Muscle layer of colon (tissue), 2 donors: ENCODE measurements around the gene INMT.

Experiments used
- H3K27ac ChIP-seq: one replicate; pipeline ENCODE4 v1.7.0; 2013; ENCODE audit warnings: low read depth, mild to moderate bottlenecking, low read length, moderate library complexity
- H3K27me3 ChIP-seq, 2 donors: one replicate each; pipeline ENCODE4 v1.7.0; 2013; ENCODE audit warnings: low read length in 2 of 2, mild to moderate bottlenecking in 2 of 2; ENCODE audit not compliant: insufficient read depth in 2 of 2, control insufficient read depth in 1 of 2
- H3K36me3 ChIP-seq: one replicate; pipeline ENCODE4 v1.7.0; 2013; ENCODE audit warnings: mild to moderate bottlenecking, low read length; ENCODE audit not compliant: insufficient read depth
- H3K4me1 ChIP-seq: one replicate; pipeline ENCODE4 v1.7.0; 2013; ENCODE audit warnings: mild to moderate bottlenecking, low read length; ENCODE audit not compliant: insufficient read depth
- H3K4me3 ChIP-seq, 2 donors: one replicate each; pipeline ENCODE4 v1.7.0; 2013; ENCODE audit warnings: low read length in 2 of 2, low read depth in 1 of 2, mild to moderate bottlenecking in 1 of 2, moderate library complexity in 1 of 2
- H3K9ac ChIP-seq: one replicate; pipeline ENCODE4 v1.7.0; 2013; ENCODE audit warnings: low read length
- H3K9me3 ChIP-seq: one replicate; pipeline ENCODE4 v1.7.0; 2013; ENCODE audit warnings: mild to moderate bottlenecking, low read length
- donor health status: abdominal sarcoma.
- donor health status: Adenocarcinoma of cecum.

INMT gene

DNA sequence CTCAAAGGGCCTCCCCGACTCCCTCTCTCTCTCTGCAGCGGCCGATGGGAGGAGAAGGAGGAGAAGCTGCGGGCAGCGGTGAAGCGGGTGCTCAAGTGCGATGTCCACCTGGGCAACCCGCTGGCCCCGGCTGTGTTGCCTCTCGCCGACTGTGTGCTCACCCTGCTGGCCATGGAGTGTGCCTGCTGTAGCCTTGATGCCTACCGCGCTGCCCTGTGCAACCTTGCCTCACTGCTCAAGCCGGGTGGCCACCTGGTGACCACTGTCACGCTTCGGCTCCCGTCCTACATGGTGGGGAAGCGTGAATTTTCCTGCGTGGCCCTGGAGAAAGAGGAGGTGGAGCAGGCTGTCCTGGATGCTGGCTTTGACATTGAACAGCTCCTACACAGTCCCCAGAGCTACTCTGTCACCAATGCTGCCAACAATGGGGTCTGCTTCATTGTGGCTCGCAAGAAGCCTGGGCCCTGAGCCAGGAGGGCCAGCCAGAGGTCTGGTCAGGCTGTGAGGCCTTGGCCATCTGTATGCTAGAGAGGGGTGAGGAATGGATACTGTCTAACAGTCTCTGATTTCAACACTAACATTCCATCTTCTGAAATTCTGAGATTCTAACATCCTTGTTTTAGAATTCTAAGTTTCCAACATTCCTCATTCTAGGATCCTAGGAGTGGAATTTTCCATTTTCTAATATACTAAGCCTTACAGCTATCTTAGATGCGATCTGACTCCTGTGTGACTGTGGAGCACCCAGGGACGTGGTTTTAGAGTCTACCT lies 3.6 kb downstream of the INMT start:
- no peak overlapping the region for H3K9ac ChIP-seq
- no peaks in the 10 kb centered on the region for H3K27me3 ChIP-seq
- no peak overlapping the region for H3K27ac ChIP-seq
- peaks cover 43% of the 10 kb centered on the region for H3K4me1 ChIP-seq
- no peaks in the 10 kb centered on the region for H3K9me3 ChIP-seq
- H3K36me3 ChIP-seq: no peaks in the 10 kb centered on the region
- H3K4me3 ChIP-seq: no peak overlapping the region

DNA sequence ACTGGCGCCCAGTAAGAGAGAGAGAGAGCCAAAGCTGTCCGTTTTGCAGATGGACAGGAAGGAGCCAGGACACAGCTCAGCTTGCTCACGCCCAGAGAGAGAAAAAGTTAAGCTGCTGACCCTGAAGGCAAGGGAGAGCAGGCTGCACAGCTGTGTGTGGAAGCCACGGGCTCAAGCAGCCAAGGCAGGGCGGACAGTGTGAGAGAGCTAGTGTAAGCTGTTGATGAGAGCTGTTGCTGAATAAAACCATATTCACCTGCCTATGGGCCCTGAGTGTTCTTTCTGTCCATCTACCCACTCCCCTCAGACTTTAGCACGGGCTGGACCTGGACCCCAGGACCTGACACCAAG lies 5.4 kb downstream of the INMT start:
- no peaks in the 10 kb centered on the region for H3K36me3 ChIP-seq
- H3K4me1 ChIP-seq: peaks cover 41% of the 10 kb centered on the region
- no peak overlapping the region for H3K4me3 ChIP-seq
- H3K9ac ChIP-seq: no peak overlapping the region
- H3K9me3 ChIP-seq: no peaks in the 10 kb centered on the region
- no peak overlapping the region for H3K27ac ChIP-seq
- no peaks in the 10 kb centered on the region for H3K27me3 ChIP-seq

DNA sequence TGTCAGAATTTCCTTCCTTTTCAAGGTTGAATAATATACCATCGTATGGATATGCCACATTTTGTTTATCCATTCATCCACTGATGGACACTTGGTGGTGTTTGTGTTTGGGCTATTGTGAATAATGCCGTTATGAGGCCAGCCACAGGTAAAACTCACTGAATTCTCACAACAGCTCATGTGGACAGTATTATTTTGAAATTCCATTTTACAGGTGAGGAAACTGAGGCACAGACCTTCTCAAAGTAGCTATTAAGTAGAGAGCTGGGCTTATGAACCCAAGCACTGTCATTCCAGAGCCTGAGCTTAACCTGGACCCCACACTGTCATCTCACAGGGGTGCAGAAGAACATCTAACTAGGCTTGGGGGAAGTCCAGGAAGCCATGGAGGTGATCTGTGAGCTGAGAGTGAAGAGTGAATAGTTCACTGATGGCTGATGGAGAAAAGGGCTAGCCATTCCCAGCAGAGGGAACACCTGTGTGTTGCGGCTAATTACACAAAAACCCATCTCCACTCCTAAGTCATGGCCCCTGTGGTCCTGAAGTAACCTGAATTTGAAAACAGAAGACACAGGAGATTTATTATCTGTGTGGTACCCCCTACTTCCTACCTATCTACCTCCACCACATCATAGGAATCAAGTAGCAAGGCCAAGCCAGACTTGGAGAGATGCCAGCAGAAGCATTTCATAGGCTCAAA lies 8.7 kb downstream of the INMT start:
- Histone ChIP-seq H3K27me3 (no peaks in the 10 kb centered on the region), H3K4me3 (no peak overlapping the region), H3K4me1 (peaks cover 49% of the 10 kb centered on the region), H3K36me3 (no peaks in the 10 kb centered on the region), H3K9me3 (no peaks in the 10 kb centered on the region), H3K9ac (no peak overlapping the region), H3K27ac (no peak overlapping the region)

DNA sequence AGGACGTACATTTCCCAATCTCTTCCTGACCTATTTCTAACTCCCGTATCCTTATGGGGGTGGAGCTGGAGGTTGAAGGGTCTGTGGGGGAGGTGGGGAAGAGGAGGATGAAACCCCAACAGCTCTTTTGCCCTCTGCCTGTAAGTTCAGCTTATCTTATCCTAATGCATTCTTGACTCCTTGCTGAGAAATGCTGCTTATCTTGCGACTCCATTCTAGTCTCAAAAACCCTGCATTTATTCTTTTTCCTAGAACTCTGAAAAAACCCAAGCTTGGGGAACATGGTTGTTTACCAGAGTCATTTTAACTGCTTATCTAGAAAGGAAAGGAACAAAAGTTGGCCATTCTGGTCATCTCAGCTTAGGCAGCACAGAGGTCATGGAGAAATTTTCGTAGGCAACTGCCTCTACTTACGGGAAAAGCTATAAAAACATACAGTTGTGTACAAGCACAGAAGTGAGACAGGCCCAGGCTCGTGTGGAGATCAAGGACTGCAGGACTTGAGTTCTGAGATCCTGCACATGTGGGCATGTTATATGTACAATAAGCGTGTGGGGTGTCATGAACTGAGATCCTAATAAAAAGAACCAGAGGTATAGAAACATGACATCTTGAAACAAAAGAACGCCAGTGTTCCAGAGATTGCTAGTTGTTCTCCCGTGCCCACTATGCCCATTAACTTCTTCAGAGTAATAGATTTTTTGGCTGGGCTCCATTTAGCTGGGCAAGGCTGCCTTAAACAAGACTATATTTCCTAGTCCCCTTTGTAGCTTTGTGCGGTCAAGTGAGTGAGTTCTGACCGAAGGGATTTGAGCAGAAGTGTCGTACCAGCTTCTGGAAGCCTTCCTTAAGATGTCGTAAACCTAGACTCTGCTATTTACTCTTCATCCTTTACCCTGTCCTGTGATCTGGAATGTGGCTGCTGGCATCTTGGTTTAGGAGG lies 9.6 kb downstream of the INMT start:
- H3K4me3 ChIP-seq: no peak overlapping the region
- H3K9ac ChIP-seq: no peak overlapping the region
- H3K36me3 ChIP-seq: no peaks in the 10 kb centered on the region
- no peak overlapping the region for H3K27ac ChIP-seq
- H3K27me3 ChIP-seq: no peaks in the 10 kb centered on the region
- peaks cover 51% of the 10 kb centered on the region for H3K4me1 ChIP-seq
- H3K9me3 ChIP-seq: no peaks in the 10 kb centered on the region

DNA sequence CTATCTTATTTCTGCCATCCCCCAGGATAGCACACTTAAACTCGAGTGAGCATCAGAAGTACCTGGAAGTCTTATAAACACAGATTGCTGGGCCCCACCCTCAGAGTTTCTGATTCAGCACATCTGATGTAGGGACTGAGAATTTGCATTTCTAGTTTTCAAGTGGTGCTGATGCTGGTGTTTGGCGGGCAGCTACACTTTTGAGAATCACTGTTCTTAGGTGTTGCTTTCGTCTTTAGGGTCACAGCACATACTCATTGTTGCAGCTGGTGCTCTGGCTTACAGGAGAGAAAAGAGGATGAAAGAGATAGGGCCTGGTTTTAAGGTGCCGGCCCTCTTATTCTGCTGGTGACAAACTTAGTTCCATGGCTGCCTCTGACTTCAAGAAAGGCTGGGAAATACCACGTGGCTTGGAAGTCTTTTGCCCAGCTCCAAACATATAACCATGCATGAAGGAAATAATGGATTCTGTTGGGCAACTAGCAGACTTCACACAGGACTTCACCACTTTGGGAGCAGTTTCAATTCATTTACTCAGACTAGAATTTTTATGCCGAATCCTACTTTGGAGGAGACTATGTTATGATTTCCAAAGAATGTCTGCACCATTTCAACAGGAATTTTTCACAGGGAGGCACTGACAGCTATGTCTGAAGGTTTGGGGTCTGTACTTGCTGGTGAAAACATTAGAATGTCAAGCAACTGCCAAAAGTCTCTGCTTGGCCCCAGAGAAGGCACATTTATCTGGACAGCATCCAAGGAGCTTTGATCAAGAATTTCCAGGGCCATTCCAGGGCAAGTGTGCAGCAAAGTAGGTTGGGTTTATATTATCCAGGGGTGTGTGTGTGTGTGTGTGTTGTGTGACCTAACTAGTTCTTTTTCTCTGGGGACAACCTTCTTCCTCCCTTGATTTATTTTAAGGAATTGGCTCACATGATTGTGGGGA lies 12.4 kb downstream of the INMT start:
- Histone ChIP-seq H3K4me3 (no peak overlapping the region), H3K9ac (no peak overlapping the region), H3K27me3 (no peaks in the 10 kb centered on the region), H3K9me3 (no peaks in the 10 kb centered on the region), H3K36me3 (no peaks in the 10 kb centered on the region), H3K4me1 (peaks cover 40% of the 10 kb centered on the region), H3K27ac (peak overlapping the region; percentile 10)

DNA sequence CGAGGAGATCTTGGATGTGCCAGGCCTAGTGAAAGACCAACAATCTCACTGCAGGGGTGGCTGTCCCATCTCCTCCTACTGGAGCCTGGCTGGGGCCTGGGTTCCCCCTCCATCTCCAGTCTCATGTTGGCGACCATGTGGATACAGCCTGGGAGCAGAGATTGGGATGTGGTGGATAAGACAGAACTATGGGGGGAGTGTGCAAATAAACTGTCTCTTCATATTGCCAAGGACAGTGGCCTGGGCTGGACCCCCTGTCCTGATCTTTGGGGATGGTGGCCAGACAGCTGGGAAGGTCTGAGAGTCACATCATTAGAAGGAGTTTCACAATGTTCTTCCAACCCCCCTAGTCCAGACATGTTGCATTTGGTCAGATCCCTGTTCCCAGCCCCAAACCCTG lies 13.5 kb downstream of the INMT start:
- Histone ChIP-seq H3K9me3 (no peaks in the 10 kb centered on the region), H3K9ac (no peak overlapping the region), H3K4me1 (peaks cover 41% of the 10 kb centered on the region), H3K4me3 (no peak overlapping the region), H3K36me3 (no peaks in the 10 kb centered on the region), H3K27me3 (no peaks in the 10 kb centered on the region), H3K27ac (peak overlapping the region; percentile 3)

DNA sequence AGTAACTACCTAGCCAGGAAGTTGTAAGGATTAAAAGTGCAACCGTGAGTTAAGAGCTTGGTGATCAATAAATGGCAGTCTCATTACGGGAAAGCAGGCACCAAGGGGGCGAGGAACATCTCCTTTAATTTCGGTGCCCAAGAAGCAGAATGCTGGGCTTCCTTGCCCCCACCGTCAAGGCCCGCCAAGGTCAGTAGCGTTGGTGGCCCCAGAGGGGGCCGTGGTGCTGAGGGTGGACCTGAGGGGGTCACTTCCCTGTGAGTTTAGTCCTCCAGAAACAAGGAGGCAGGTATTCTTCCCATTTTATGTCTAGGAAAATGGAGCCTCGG lies 18.9 kb downstream of the INMT start:
- no peaks in the 10 kb centered on the region for H3K9me3 ChIP-seq
- peak overlapping the region; percentile 34 for H3K9ac ChIP-seq
- H3K27me3 ChIP-seq: no peaks in the 10 kb centered on the region
- H3K36me3 ChIP-seq: no peaks in the 10 kb centered on the region
- H3K4me1 ChIP-seq: peaks cover 16% of the 10 kb centered on the region
- peak overlapping the region; percentile 86 for H3K27ac ChIP-seq
- H3K4me3 ChIP-seq: peak overlapping the region; percentile 65 to 73

DNA sequence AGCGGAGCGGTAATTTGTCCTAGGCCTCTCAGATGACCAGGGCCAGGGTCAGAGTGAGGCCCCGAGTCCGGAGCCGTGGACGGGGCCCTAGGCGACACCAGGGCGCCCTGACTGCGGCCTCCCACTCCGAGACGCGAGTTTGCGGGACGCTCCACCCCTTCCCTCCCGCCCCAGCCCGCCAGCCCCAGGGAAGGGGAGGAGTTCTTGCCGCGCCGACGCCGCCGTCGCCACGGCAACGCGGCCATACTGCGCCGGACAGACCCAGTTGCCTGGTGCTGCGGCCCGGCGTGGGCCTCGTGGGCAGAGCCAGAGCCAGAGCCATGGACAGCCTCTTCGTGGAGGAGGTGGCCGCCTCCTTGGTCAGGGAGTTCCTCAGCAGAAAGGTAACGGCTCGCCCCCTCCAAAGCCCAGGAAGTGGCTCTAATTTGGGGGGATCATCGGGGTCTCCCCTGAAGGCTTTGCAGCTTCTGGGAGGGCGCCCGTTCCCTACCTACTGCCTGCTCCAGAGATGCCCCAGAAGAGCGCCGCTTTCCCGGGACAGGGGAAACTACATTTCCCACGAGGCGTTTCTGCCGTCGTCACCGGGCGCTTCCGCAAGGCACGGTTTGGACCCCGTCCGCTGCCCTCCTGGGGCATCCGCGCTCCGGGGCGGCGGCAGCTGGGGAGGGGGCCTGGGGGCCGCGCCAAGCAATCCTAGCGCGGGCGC lies 19.4 kb downstream of the INMT start, which contains the start of gene MINDY4:
Gene MINDY4 (plus strand): TSS at position 244 of the 706 bp plus-strand sequence. CDS start 77 bp downstream, at position 321.
- Histone ChIP-seq H3K9me3 (no peaks in the 10 kb centered on the region), H3K36me3 (no peaks in the 10 kb centered on the region), H3K27ac (peak within 1 kb of the TSS; percentile 89), H3K27me3 (no peaks in the 10 kb centered on the region), H3K4me3 (peak within 1 kb of the TSS; percentile 65 to 73), H3K4me1 (peaks cover 16% of the 10 kb centered on the region), H3K9ac (peak within 1 kb of the TSS; percentile 34)

DNA sequence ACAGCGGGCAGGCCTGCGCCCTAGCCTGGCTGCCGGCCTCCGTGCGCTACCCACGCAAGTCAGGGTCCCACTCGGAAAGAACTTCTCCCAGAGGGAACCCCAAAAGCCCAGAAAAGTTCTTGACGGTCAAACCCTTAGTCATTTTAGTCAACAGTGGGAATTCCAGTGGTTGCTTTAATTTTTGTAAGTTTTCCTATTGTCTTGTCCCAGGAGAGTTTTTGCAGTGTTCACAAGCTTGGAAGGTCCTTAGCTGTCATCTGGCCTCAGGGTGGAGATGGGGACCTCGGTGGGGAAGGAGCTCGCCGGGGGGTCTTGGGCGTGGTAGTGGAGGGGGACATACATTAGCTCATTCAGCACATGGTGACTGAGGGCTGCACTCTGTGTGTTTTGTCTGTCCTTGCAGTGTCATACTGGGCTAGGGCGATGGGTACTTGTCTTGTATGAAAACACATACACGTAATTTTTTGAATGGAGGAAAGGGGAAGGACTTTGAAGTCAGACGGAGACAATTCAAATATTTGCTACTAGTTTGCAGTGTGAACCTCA lies 20.0 kb downstream of the INMT start:
- Histone ChIP-seq H3K4me3 (peak overlapping the region; percentile 65 to 73), H3K4me1 (peaks cover 16% of the 10 kb centered on the region), H3K9me3 (no peaks in the 10 kb centered on the region), H3K27me3 (no peaks in the 10 kb centered on the region), H3K9ac (peak overlapping the region; percentile 25), H3K27ac (peak overlapping the region; percentile 89), H3K36me3 (no peaks in the 10 kb centered on the region)

DNA sequence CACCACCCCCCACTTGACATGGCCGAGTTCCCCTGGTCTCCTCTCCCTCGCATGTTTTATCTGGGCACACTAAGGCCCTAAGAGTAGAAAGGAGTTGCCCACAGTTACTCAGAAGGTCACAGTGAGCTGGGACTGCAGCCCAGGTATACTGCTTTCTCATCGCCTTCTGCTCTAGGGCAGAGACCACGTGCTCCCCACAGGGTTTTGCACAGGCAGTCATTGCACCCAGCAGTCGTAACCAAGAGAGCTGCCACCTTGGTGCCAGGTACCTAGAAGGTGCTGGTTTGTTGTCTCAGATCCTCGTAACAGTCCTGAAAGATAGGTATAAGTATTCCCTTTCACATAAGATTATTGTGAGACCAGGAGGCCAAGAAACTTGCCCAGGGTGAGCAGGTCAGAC lies 21.0 kb downstream of the INMT start:
- Histone ChIP-seq H3K9ac (no peak overlapping the region), H3K27ac (no peak overlapping the region), H3K9me3 (no peaks in the 10 kb centered on the region), H3K4me3 (no peak overlapping the region), H3K27me3 (no peaks in the 10 kb centered on the region), H3K4me1 (peaks cover 24% of the 10 kb centered on the region), H3K36me3 (no peaks in the 10 kb centered on the region)
